GM21367 (cell line): Measurements from ENCODE around the gene COMMD6.

Source experiments
- ATAC-seq: cut with Tn5 transposase; IDR thresholded peaks from one replicate; pipeline ENCODE4 v1.9.1; 2021; ENCODE audit not compliant: unreplicated experiment

The COMMD6 gene

DNA sequence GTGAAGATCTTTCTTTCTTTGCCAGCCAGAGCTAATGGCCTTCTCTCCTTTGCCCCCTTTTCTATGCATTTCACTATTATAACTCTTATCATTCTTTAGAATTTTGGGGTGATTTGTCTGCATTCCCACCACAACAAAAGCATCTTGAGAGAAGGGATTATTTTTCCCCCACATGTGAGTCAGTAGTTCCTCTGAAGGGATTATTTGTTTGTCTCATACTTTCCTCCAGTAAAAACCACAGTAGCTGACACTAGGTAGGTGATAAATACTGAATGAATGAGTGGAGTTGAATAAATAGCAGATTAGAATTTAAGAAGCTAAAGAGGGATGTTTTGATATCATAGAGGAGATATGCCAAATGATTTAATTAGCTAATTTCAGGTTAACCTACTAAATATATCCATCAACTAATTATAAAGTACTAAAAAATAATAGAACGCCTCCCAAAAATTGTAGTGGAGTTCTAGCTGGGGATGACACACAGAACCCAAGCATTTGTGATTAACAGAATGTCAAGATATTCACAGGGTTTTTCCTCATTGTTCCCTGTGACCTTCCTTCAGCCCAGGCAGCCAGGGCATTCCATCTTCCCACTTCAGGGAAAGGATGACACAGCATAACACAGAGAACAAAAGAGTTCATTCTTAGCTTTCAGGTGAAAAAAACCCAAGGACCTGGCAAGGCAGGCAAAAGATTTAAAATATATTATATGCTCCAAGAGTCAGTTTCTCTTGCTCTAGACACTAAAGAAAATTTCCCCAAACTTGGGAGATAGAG is 52.2 kb downstream of the COMMD6 start:
- ATAC-seq: no peak

DNA sequence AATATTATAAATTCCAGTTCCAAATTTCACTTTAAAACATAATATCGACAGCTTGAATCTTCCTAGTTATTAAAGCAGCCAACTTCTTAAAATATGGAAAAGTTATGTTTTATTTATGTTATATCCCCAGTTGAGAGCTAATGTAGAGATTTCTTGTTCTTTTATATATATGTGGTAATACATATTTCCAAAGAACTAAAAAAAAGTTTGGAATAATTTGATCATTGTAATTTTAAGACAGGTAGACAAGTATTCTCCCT is 54.9 kb downstream of the COMMD6 start:
- ATAC-seq: no peak

DNA sequence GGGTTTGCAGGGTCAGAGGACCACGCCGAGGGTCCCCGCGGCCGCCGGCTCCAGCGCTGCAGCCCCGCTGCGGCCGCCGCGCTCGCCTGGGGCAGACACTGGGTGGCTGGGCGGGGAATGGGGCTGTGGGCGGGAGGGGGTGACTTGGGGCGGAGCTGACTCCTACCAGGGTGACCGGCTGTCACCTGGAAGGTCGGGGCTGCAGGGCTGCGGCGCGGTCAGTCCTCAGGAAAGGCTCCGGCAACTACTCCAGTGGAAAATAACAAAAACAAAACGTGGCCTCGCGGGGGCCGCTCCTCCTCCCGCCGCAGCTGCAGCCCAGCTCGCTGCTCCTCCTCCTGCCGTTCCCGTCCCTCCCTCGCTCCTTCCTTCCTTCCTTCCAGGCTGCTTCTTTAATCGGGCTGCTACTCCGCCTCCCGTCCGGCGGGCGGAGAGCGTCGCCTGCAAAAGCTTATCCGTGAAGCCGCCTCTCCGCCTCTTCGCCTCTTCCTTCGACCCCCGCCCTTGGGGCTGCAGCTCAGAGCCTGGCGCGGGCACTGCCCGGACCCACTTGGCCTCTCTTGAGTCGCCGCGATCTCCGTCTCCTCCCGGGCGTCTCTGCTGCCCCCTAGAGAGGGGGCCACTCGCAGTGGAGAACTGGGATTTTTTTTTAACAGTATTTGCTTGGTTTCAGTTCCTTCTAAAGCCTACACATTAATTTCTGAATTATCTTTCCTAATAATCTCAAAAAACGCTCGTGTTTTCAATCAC is 55.4 kb downstream of the COMMD6 start, which contains the start of gene TBC1D4:
Gene TBC1D4, minus strand, starts transcription at position 100 of the 750 bp plus-strand sequence. CDS start 402 bp downstream, outside the sequence.
- ATAC-seq: peak; percentile 84

DNA sequence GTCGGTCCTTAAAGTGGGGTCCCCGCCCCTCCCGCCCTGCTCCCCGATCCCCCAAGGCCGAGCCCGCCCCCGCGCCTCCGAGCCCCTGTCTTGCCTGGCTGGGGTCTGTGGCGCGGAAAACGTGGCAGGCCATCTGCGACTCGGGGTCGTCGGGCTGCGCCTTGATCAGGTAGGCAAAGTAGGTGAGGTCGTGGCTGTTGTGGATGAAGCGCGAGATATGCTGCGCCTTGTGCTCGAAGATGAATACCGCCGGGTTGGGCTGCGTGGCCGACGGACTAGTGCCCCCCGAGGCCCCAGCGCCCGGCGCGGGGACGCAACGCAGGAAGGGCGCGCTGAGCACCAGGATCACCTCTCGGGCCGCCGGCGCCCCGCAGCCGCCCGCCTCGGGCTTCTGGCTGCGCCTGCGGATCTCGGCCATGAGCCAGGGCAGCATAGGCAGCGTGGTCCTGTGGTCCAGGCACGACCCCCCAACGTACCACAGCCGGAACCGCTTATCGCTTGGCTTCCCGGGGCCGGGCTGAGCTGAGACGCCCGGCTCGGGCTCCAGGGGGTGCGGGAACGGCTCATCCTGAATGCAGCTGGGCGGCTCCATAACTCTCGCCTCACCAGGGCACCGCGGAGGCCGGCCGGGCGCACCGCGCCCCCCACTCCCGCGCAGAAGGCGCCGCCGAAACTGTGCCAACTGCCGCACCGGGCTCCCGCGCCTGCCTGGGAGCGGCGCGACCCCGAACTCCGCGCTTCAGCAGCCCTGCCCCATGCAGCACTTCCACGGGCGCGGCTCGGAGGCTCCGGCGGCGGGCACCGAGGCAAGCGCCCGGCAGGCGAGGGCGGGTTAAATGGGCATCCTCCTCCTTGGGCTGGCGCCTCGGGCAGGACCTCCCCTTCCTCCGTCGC is 56.2 kb downstream of the COMMD6 start:
- peak; percentile 22 for ATAC-seq

DNA sequence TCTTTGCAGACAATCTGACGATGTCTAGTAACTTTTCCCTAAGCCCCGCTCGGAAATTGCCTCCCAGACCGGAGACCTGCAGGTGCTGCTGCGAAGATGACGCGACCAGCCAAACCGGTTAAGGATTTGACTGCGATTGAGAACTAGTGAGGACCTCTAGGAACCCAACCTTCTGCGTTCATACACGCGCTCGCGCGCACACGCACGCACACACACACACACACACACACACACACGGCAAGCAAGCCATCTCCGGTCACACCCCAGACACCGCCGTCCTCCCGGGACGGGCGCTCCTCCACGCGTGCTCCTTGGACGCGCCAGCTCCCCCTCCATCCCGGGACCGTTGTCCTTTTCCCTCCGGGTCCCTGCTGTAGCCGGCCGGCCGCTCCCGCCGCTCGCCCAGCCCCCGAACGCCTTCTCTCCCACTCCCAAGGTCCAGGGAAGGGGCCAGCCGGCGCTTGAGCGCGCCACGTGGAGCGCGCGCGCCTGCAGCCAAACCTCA is 56.9 kb downstream of the COMMD6 start:
- no peak for ATAC-seq

DNA sequence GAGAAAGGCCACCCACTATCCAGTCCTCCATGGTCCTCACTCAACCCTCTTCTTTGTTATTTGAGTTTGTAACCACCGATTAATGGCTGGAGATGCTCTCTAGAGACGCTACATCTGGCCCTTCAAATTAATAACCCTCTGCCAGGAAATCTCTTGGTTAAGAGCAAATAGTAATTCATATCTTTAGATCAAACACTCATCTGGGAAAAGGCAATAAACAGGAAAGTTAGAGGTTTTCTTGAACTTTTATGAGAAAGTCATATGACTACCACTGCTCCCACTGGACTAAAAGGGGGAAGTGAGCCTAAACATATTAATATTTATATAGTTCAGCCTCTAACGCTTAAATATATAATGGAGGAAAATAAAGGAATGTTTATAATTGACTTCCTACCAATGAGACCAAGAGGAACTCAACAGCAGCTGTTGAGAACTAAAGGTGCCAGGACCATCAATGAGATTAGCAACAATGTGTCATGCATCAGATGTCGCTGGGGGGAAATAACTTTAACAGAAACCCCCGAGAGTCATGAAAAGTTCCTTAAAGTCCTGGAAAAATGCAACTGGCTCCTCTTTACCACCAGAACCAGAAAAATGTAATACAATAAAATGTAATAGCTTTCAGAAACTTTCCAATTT is 58.4 kb downstream of the COMMD6 start:
- ATAC-seq: no peak

DNA sequence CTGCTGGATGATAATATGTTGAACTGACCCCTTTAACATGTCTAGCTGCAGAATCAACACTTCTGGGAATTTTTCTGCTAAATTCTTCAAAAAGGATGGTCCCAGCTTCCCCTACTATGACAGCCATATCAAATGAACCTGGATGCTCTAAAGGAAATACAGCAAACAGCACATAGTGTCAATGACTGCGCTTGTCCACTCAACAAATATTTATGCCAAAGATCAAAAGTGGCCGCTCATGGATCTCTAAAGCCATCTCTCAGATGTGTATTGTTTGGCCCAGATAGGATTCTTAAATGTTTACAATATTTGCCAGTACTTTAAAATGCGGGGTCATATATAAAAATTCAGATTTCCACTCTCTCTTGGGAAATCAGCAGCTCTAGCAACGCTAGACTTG is 59.0 kb downstream of the COMMD6 start:
- ATAC-seq: no peak
